PC-3 (cell line): ENCODE data around the gene C5orf58.

Experiments used
- EZH2 ChIP-seq: fragments of 300-600 bp; sonication (generic); IDR thresholded peaks from one replicate; pipeline ENCODE4 v1.6.1; 2017; ENCODE audit warnings: antibody characterized with exemption, mild to moderate bottlenecking, low read length; ENCODE audit not compliant: unreplicated experiment
- TF ChIP-seq, protein P1 (sequence below): fragments of 300-600 bp; sonication (generic); conservative IDR thresholded peaks from 2 replicates; pipeline ENCODE4 v1.5.1; 2017; ENCODE audit warnings: antibody characterized with exemption, low read depth, mild to moderate bottlenecking, low read length

DNA sequence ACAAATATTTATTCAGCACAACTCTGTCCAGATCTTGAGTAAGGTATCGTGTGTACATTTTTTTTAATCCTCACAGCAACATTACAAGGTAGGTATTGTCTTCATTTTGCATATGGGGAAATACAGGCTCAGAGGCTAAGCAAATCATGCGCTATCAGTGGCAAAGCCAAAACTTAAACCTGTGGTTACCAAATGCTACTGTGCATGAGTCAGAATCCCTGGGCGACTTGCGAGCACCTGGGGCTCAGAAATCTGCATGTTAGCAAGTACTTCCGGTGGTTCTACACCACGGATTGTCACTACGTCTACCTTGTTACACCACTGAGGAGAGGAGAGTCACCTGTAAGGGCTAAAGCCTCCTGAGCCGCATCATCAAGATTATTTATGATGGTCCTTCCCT is 21.3 kb downstream of the C5orf58 start:
- TF ChIP-seq, protein P1, sequence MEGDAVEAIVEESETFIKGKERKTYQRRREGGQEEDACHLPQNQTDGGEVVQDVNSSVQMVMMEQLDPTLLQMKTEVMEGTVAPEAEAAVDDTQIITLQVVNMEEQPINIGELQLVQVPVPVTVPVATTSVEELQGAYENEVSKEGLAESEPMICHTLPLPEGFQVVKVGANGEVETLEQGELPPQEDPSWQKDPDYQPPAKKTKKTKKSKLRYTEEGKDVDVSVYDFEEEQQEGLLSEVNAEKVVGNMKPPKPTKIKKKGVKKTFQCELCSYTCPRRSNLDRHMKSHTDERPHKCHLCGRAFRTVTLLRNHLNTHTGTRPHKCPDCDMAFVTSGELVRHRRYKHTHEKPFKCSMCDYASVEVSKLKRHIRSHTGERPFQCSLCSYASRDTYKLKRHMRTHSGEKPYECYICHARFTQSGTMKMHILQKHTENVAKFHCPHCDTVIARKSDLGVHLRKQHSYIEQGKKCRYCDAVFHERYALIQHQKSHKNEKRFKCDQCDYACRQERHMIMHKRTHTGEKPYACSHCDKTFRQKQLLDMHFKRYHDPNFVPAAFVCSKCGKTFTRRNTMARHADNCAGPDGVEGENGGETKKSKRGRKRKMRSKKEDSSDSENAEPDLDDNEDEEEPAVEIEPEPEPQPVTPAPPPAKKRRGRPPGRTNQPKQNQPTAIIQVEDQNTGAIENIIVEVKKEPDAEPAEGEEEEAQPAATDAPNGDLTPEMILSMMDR: no peak
- TF ChIP-seq EZH2: no peak
